ENCODE results near the gene COA1. TPM values are rescaled to one million over a fixed set of nuclear protein-coding genes. Genes with fewer than 3 reads are reported as not detected.
A peak's percentile ranks its signal among the peaks of the same experiment; 100 is the strongest.

Gene COA1
- total and polyA plus RNA-seq, 2 donors (not counting 3 experiments of a cell fraction or from before 2014, with no cell fraction given) = 38.1 to 55.1 TPM

GRCh38 chr7:43652364-43652763 lies 77.0 kb downstream of the COA1 start:
- no TSS peak for BruUV-seq (replicated peaks)
- Histone ChIP-seq H3K79me2 (ENCODE audit: control insufficient read depth, insufficient read depth, low read length) (no peaks in the 10 kb centered on the region), H3K36me3 (ENCODE audit: control insufficient read depth in 2 of 2, extremely low read depth in 1 of 2, insufficient read depth in 2 of 2, low read length in 2 of 2) (no peaks in the 10 kb centered on the region), H3K9ac (replicated peaks; ENCODE audit: extremely low read depth, insufficient read depth, low read length) (no peak overlapping the region), H3K4me1 (ENCODE audit: control insufficient read depth, extremely low read depth, insufficient read depth, low read length) (peaks cover 50% of the 10 kb centered on the region), H3K27ac (ENCODE audit: insufficient read depth, low read depth, low read length) (no peak overlapping the region), H3K4me2 (ENCODE audit: insufficient read depth, low read length) (no peak overlapping the region), H4K20me1 (replicated peaks; ENCODE audit: control insufficient read depth, extremely low read depth, insufficient read depth, low read length) (no peaks in the 10 kb centered on the region), H3K9me3 (replicated peaks; ENCODE audit: control insufficient read depth, insufficient read depth, low read length) (no peaks in the 10 kb centered on the region), H3K4me3 (replicated peaks in 1 of 3; ENCODE audit: insufficient read depth in 1 of 3, low read depth in 1 of 3, low read length in 3 of 3) (no peak overlapping the region), H3K9me1 (replicated peaks; ENCODE audit: control insufficient read depth, extremely low read depth, insufficient read depth, low read length) (no peaks in the 10 kb centered on the region), H2AFZ (ENCODE audit: low read depth, low read length) (no peak overlapping the region), H3K27me3 (ENCODE audit: control insufficient read depth in 2 of 2, insufficient read depth in 2 of 2, low read length in 2 of 2) (no peaks in the 10 kb centered on the region)
- dilution Hi-C loops (cut with MboI; ENCODE audit: extremely low pct_ligation_motif_present, low sequenced_read_pairs) (no loop called here), intact Hi-C loops (cut with micrococcal nuclease) (no loop called here)
- no peak for TF ChIP-seq FOS (IDR thresholded peaks at IDR 0.05; ENCODE audit: borderline replicate concordance, insufficient read depth, low read length)
- TF ChIP-seq CTCF (IDR thresholded peaks at IDR 0.05; ENCODE audit: extremely low read depth in 1 of 2, insufficient read depth in 1 of 2, low read depth in 1 of 2, low read length in 2 of 2) = no peak
- no peak for TF ChIP-seq GATA2 (IDR thresholded peaks at IDR 0.05; ENCODE audit: insufficient read depth, insufficient read length, low read depth, low read length)
- no peak for TF ChIP-seq MAX (IDR thresholded peaks at IDR 0.05; ENCODE audit: insufficient read depth, insufficient read length)
- TF ChIP-seq POLR2AphosphoS5 (IDR thresholded peaks at IDR 0.05; ENCODE audit: insufficient read depth, low read depth, low read length) = no peak
- TF ChIP-seq POLR2A (IDR thresholded peaks at IDR 0.05; ENCODE audit: low read depth, low read length) = no peak
- TF ChIP-seq MYC (IDR thresholded peaks at IDR 0.05; ENCODE audit: low read depth, low read length) = no peak
- TF ChIP-seq JUN (IDR thresholded peaks at IDR 0.05; ENCODE audit: borderline replicate concordance, insufficient read depth, insufficient read length, low read depth) = no peak
- TF ChIP-seq EZH2 (IDR thresholded peaks at IDR 0.05; ENCODE audit: borderline replicate concordance, low read depth, low read length, severe bottlenecking) = no peak
- peak; percentile 12 for FAIRE-seq
- POLR2A ChIA-PET = no interaction called here
- CTCF ChIA-PET = interaction anchor here (1.1 to 9.3 kb wide), 8 partner anchors 13 to 71 kb away, joined by 3 to 130 read pairs (median 4); partner anchors contain the start of gene STK17A
- no peak for DNase-seq (ENCODE audit: low read depth, low spot score)
